Fibroblast of mammary gland (primary cell): ENCODE measurements around the gene ATP5PF.
"Not testable (repeated sequence)": the region's sequence is repeated elsewhere in the genome, so short reads cannot be mapped to it uniquely, and the experiment has no call there.

ENCODE experiments used
- DNase-seq: peaks from one replicate; pipeline ENCODE4 v3.0.0-alpha.2; 2010; ENCODE audit warnings: low read depth
- H3K4me3 ChIP-seq: 2 replicates; pipeline ENCODE4 v1.5.1; 2011; ENCODE audit warnings: low read depth, mild to moderate bottlenecking, low read length, moderate library complexity; ENCODE audit not compliant: control insufficient read depth
- CTCF ChIP-seq: conservative IDR thresholded peaks from 2 replicates; pipeline ENCODE4 v1.5.1; 2011; ENCODE audit warnings: low read depth, low read length, inconsistent platforms; ENCODE audit not compliant: control insufficient read depth, insufficient read depth

ATP5PF gene

GRCh38 chr21:25708467-25709065 lies 26.1 kb downstream of the ATP5PF start:
- TF ChIP-seq CTCF, result peak; percentile 70
- no peak overlapping the region for H3K4me3 ChIP-seq
- peak; percentile 64 for DNase-seq

- no peak for DNase-seq
- TF ChIP-seq CTCF, result no peak
- H3K4me3 ChIP-seq, result no peak overlapping the region
These were observed 33.2 kb downstream of the ATP5PF start for GRCh38 chr21:25701529-25701928.

GRCh38 chr21:25700741-25701140 lies 34.0 kb downstream of the ATP5PF start:
- no peak for TF ChIP-seq CTCF
- no peak overlapping the region for H3K4me3 ChIP-seq
- no peak for DNase-seq

GRCh38 chr21:25695461-25695860 lies 39.2 kb downstream of the ATP5PF start:
- DNase-seq, H3K4me3 ChIP-seq: not testable (repeated sequence)

- DNase-seq, result no peak
- TF ChIP-seq CTCF, result no peak
- no peak overlapping the region for H3K4me3 ChIP-seq
These were observed 42.7 kb downstream of the ATP5PF start for GRCh38 chr21:25691976-25692375.

GRCh38 chr21:25689226-25689625 lies 45.5 kb downstream of the ATP5PF start:
- TF ChIP-seq CTCF, result no peak
- H3K4me3 ChIP-seq, result no peak overlapping the region
- DNase-seq, result peak; percentile 10

GRCh38 chr21:25688275-25689155 lies 46.2 kb downstream of the ATP5PF start:
- no peak for TF ChIP-seq CTCF
- DNase-seq, result no peak
- H3K4me3 ChIP-seq, result no peak overlapping the region
